ENCODE data around the gene GPC1.

The GPC1 gene

GRCh38 chr2:240437861-240438809 lies 2.7 kb downstream of the GPC1 start:
- ChIA-PET CTCF (interaction anchor here (0.6 to 2.7 kb wide), 7 partner anchors 13 to 298 kb away, joined by 3 to 15 read pairs (median 3); no protein-coding TSS in a partner anchor), POLR2A (no interaction called here)
- 36% methylated on average over 22 of the region's 24 CpGs for WGBS (ENCODE audit: insufficient coverage)
- Histone ChIP-seq H3K27me3 (replicated peaks in 2 of 5; ENCODE audit: control insufficient read depth in 4 of 5, insufficient read depth in 5 of 5, low read length in 4 of 5) (peaks cover 0 to 46% (median 24%) of the 10 kb centered on the region in 5 experiments), H3K9me3 (ENCODE audit: control extremely low read depth in 1 of 5, control insufficient read depth in 4 of 5, insufficient read depth in 2 of 5, low read depth in 1 of 5, low read length in 4 of 5) (no peaks in the 10 kb centered on the region), H3K27ac (ENCODE audit: insufficient read depth in 1 of 2, low read depth in 1 of 2, low read length in 2 of 2, poor library complexity in 1 of 2, severe bottlenecking in 2 of 2) (no peak overlapping the region), H3K4me3 (ENCODE audit: control insufficient read depth in 1 of 7, extremely low read depth in 1 of 7, insufficient read depth in 4 of 7, low read depth in 2 of 7, low read length in 6 of 7) (no peak overlapping the region), H3K4me1 (ENCODE audit: control extremely low read depth in 1 of 4, control insufficient read depth in 4 of 4, insufficient read depth in 4 of 4, low read length in 3 of 4) (peaks cover 0 to 24% (median 13%) of the 10 kb centered on the region in 4 experiments), H3K36me3 (ENCODE audit: control insufficient read depth in 4 of 4, insufficient read depth in 4 of 4, low read length in 3 of 4) (no peaks in the 10 kb centered on the region)
- peak; percentile 58 to 75 (median 70) for DNase-seq

DNA sequence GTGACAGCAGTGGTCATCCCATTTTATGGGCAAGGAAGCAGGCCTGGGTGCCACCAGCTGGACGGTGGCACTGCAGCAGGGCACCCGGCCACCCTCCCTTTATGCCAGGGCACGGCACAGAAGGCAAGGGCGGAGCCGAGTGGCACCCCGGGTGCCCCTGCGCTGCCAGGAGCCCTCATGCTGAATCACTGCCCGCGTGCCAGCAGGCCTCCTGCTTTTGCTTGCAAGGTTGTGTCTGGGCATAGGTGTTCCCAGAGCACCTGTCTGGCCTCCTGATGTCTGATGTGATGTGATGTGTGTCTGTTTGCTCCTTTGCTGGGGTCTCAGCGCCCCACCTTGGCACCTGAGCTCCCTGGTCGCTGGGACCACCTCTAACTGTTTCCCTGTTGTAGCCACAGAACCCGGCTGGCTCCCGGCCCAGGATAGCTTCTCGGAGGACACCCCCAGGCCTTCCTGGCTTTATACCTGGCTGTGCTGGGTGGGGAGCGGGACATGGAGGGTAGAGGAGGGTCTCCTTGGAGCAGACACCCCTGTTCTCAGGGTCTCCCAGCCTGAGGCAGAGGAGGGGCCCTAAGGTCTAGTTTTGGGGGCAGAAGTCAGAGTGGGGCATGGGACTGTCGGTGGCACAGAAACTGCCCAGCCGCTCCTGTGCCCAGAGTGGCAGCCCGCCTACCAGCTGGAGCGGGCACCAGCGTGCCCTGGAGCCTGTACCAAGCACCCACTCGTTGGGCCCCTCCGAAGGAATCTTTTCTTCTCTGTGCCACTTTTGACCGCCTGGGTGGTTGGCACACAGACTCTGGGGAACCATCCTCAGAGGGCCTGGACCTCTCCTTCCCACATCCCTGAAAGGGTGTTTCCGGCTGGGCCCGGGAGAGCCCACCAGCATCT lies 3.6 kb downstream of the GPC1 start:
- WGBS (ENCODE audit: insufficient coverage): 91% methylated on average over 22 of the region's 25 CpGs
- Histone ChIP-seq H3K27ac (ENCODE audit: insufficient read depth in 1 of 2, low read depth in 1 of 2, low read length in 2 of 2, poor library complexity in 1 of 2, severe bottlenecking in 2 of 2) (no peak overlapping the region), H3K27me3 (replicated peaks in 2 of 5; ENCODE audit: control insufficient read depth in 4 of 5, insufficient read depth in 5 of 5, low read length in 4 of 5) (peaks cover 0 to 37% (median 19%) of the 10 kb centered on the region in 5 experiments), H3K36me3 (ENCODE audit: control insufficient read depth in 4 of 4, insufficient read depth in 4 of 4, low read length in 3 of 4) (no peaks in the 10 kb centered on the region), H3K4me3 (ENCODE audit: control insufficient read depth in 1 of 7, extremely low read depth in 1 of 7, insufficient read depth in 4 of 7, low read depth in 2 of 7, low read length in 6 of 7) (no peak overlapping the region), H3K4me1 (ENCODE audit: control extremely low read depth in 1 of 4, control insufficient read depth in 4 of 4, insufficient read depth in 4 of 4, low read length in 3 of 4) (peaks cover 0 to 23% (median 13%) of the 10 kb centered on the region in 4 experiments), H3K9me3 (ENCODE audit: control extremely low read depth in 1 of 5, control insufficient read depth in 4 of 5, insufficient read depth in 2 of 5, low read depth in 1 of 5, low read length in 4 of 5) (no peaks in the 10 kb centered on the region)
- POLR2A ChIA-PET: no interaction called here
- DNase-seq: no peak
- CTCF ChIA-PET: interaction anchor here (0.6 to 2.7 kb wide), 7 partner anchors 12 to 299 kb away, joined by 3 to 15 read pairs (median 3); no protein-coding TSS in a partner anchor

DNA sequence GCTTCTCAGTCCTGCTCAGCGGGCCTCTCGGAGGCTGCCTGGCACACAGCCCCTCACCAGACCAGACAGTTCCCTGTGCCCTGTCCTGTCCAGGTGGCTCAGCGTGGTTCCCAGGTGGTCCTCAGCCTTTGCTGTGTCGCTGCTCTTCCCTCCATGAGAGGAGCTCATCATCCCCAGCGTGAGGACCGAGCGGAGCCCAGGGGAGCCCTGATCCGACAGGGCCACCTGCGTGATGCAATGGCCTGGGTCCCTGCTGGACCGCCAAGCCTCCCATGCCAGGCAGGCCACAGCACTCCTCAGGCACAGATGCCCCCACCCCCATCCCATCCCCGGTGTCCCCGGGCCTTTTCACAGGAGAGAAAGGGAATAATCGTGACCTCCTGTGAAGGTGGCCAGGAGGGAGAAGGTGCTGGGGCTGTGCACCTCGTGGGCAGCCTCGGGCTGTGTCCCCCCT lies 4.3 kb downstream of the GPC1 start:
- CTCF ChIA-PET: interaction anchor here (1.1 to 2.7 kb wide), 4 partner anchors 11 to 287 kb away, joined by 3 to 15 read pairs (median 4); no protein-coding TSS in a partner anchor
- no peaks in the 10 kb centered on the region for H3K36me3 ChIP-seq (ENCODE audit: control insufficient read depth in 4 of 4, insufficient read depth in 4 of 4, low read length in 3 of 4)
- WGBS (ENCODE audit: insufficient coverage): 93% methylated on average over 10 of the region's 15 CpGs

DNA sequence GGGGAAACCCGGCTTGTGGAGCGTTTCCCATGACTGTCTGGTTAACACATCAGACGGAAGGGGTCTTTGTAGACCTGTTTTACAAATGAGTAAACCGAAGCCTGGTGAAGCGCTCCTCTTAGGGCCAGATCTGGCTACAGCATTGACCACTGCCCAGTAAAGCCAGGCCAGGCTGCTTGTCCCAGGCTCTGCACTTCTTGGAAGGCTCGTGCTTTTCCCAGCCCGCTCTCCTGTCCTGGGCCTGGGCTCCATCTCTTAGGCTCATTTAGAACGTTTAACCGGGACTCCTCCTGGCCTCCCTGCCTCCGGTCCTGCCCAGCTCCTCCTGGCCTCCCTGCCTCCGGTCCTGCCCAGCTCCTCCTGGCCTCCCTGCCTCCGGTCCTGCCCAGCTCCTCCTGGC lies 4.8 kb downstream of the GPC1 start:
- POLR2A ChIA-PET: no interaction called here
- H3K4me1 ChIP-seq (ENCODE audit: control extremely low read depth in 1 of 4, control insufficient read depth in 4 of 4, insufficient read depth in 4 of 4, low read length in 3 of 4): peaks cover 0 to 14% (median 8%) of the 10 kb centered on the region in 4 experiments

More for the DNA sequence above, 4.3 kb downstream of the GPC1 start:
- Histone ChIP-seq H3K9me3 (ENCODE audit: control extremely low read depth in 1 of 5, control insufficient read depth in 4 of 5, insufficient read depth in 2 of 5, low read depth in 1 of 5, low read length in 4 of 5) (no peaks in the 10 kb centered on the region), H3K4me3 (ENCODE audit: control insufficient read depth in 1 of 7, extremely low read depth in 1 of 7, insufficient read depth in 4 of 7, low read depth in 2 of 7, low read length in 6 of 7) (no peak overlapping the region), H3K27ac (ENCODE audit: insufficient read depth in 1 of 2, low read depth in 1 of 2, low read length in 2 of 2, poor library complexity in 1 of 2, severe bottlenecking in 2 of 2) (no peak overlapping the region), H3K4me1 (ENCODE audit: control extremely low read depth in 1 of 4, control insufficient read depth in 4 of 4, insufficient read depth in 4 of 4, low read length in 3 of 4) (peaks cover 0 to 16% (median 9%) of the 10 kb centered on the region in 4 experiments), H3K27me3 (replicated peaks in 2 of 5; ENCODE audit: control insufficient read depth in 4 of 5, insufficient read depth in 5 of 5, low read length in 4 of 5) (peaks cover 0 to 30% (median 17%) of the 10 kb centered on the region in 5 experiments)
- no peak for DNase-seq
- POLR2A ChIA-PET: no interaction called here

DNA sequence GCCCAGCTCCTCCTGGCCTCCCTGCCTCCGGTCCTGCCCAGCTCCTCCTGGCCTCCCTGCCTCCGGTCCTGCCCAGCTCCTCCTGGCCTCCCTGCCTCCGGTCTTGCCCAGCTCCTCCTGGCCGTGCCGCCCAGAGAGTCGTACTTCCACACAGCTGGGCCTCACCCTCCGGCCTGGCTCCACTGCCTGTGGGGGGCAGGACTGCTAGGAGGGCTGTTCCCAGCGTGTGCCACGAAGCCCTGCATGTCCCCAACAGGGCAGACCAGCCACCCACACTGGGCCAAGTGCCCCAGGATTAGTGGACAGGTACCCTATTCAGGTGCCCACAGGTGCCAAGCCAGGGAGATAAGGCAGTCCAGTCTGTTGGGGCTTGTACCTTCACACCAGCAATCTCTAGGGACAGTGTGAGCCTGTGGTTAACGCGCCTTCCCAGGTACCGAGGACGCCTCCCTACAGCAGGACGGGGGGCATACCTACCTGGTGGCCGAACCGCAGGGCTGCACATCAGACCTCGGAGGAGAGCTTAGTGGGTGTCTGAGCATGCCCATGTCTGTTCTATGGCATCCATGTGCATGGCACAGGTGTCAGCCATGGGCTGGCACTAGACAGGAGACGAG lies 5.3 kb downstream of the GPC1 start:
- H3K4me3 ChIP-seq (ENCODE audit: control insufficient read depth in 1 of 7, extremely low read depth in 1 of 7, insufficient read depth in 4 of 7, low read depth in 2 of 7, low read length in 6 of 7): no peak overlapping the region
- H3K27ac ChIP-seq (ENCODE audit: insufficient read depth in 1 of 2, low read depth in 1 of 2, low read length in 2 of 2, poor library complexity in 1 of 2, severe bottlenecking in 2 of 2): no peak overlapping the region
- no peaks in the 10 kb centered on the region for H3K36me3 ChIP-seq (ENCODE audit: control insufficient read depth in 4 of 4, insufficient read depth in 4 of 4, low read length in 3 of 4)
- no peak for DNase-seq
- H3K9me3 ChIP-seq (ENCODE audit: control extremely low read depth in 1 of 5, control insufficient read depth in 4 of 5, insufficient read depth in 2 of 5, low read depth in 1 of 5, low read length in 4 of 5): no peaks in the 10 kb centered on the region
- POLR2A ChIA-PET: no interaction called here
- peaks cover 0 to 12% (median 6%) of the 10 kb centered on the region in 4 experiments for H3K4me1 ChIP-seq (ENCODE audit: control extremely low read depth in 1 of 4, control insufficient read depth in 4 of 4, insufficient read depth in 4 of 4, low read length in 3 of 4)
- peaks cover 0 to 24% (median 17%) of the 10 kb centered on the region in 5 experiments for H3K27me3 ChIP-seq (replicated peaks in 2 of 5; ENCODE audit: control insufficient read depth in 4 of 5, insufficient read depth in 5 of 5, low read length in 4 of 5)
- WGBS (ENCODE audit: insufficient coverage): 97% methylated on average over 17 of the region's 18 CpGs
- CTCF ChIA-PET: interaction anchor here (2.7 kb wide), 1 partner anchor 209 kb away, joined by 15 read pairs; no protein-coding TSS in a partner anchor

More for the DNA sequence above, 4.8 kb downstream of the GPC1 start:
- Histone ChIP-seq H3K4me3 (ENCODE audit: control insufficient read depth in 1 of 7, extremely low read depth in 1 of 7, insufficient read depth in 4 of 7, low read depth in 2 of 7, low read length in 6 of 7) (no peak overlapping the region), H3K27ac (ENCODE audit: insufficient read depth in 1 of 2, low read depth in 1 of 2, low read length in 2 of 2, poor library complexity in 1 of 2, severe bottlenecking in 2 of 2) (no peak overlapping the region), H3K9me3 (ENCODE audit: control extremely low read depth in 1 of 5, control insufficient read depth in 4 of 5, insufficient read depth in 2 of 5, low read depth in 1 of 5, low read length in 4 of 5) (no peaks in the 10 kb centered on the region), H3K27me3 (replicated peaks in 2 of 5; ENCODE audit: control insufficient read depth in 4 of 5, insufficient read depth in 5 of 5, low read length in 4 of 5) (peaks cover 0 to 27% (median 17%) of the 10 kb centered on the region in 5 experiments), H3K36me3 (ENCODE audit: control insufficient read depth in 4 of 4, insufficient read depth in 4 of 4, low read length in 3 of 4) (no peaks in the 10 kb centered on the region)
- CTCF ChIA-PET: interaction anchor here (2.7 kb wide), 1 partner anchor 208 kb away, joined by 15 read pairs; no protein-coding TSS in a partner anchor
- DNase-seq: no peak
- WGBS (ENCODE audit: insufficient coverage): 94% methylated on average over 7 of the region's 12 CpGs

GRCh38 chr2:240441326-240441992 lies 6.0 kb downstream of the GPC1 start:
- Histone ChIP-seq H3K4me1 (ENCODE audit: control extremely low read depth in 1 of 4, control insufficient read depth in 4 of 4, insufficient read depth in 4 of 4, low read length in 3 of 4) (peaks cover 0 to 5% (median 2%) of the 10 kb centered on the region in 4 experiments), H3K27ac (ENCODE audit: insufficient read depth in 1 of 2, low read depth in 1 of 2, low read length in 2 of 2, poor library complexity in 1 of 2, severe bottlenecking in 2 of 2) (no peak overlapping the region), H3K36me3 (ENCODE audit: control insufficient read depth in 4 of 4, insufficient read depth in 4 of 4, low read length in 3 of 4) (no peaks in the 10 kb centered on the region), H3K9me3 (ENCODE audit: control extremely low read depth in 1 of 5, control insufficient read depth in 4 of 5, insufficient read depth in 2 of 5, low read depth in 1 of 5, low read length in 4 of 5) (no peaks in the 10 kb centered on the region), H3K4me3 (ENCODE audit: control insufficient read depth in 1 of 7, extremely low read depth in 1 of 7, insufficient read depth in 4 of 7, low read depth in 2 of 7, low read length in 6 of 7) (no peak overlapping the region), H3K27me3 (replicated peaks in 2 of 5; ENCODE audit: control insufficient read depth in 4 of 5, insufficient read depth in 5 of 5, low read length in 4 of 5) (peaks cover 0 to 18% (median 17%) of the 10 kb centered on the region in 5 experiments)
- ChIA-PET POLR2A (no interaction called here), CTCF (no interaction called here)
- WGBS (ENCODE audit: insufficient coverage): 92% methylated on average over 18 of the region's 27 CpGs
- DNase-seq: no peak

Measured in common myeloid progenitor, CD34-positive (primary cell).